GM15510 (cell line): ENCODE measurements around the gene TDRD1.

ENCODE experiments used
- POLR2A ChIP-seq: IDR thresholded peaks from 3 replicates; pipeline ENCODE4 v1.6.1; 2011; ENCODE audit warnings: borderline replicate concordance; ENCODE audit not compliant: insufficient read length; ENCODE audit errors: extremely low read depth

TDRD1 gene

GRCh38 chr10:114281461-114281860, 102.3 kb downstream of the TDRD1 start:
- no peak for TF ChIP-seq POLR2A
